Ovary (tissue), 3 donors: ENCODE data around the gene PABPN1.

Source experiments
- CTCF ChIP-seq, 3 donors: fragments of 450-650 bp in 2 of 3; fragments of 200-600 bp in 1 of 3; IDR thresholded peaks; one replicate each; pipeline versions ENCODE4 v1.5.1 to v1.8.0; 2016 to 2022; ENCODE audit warnings: antibody characterized with exemption in 3 of 3, mild to moderate bottlenecking in 1 of 3
- POLR2A ChIP-seq: fragments of 450-650 bp; IDR thresholded peaks from one replicate; pipeline ENCODE4 v1.6.1; 2017; ENCODE audit warnings: antibody characterized with exemption, mild to moderate bottlenecking, moderate library complexity
- donor health status: DM: no; HTN: no; CAD: no.

GRCh38 chr14:23286902-23287479, 34.3 kb upstream of the PABPN1 start:
- TF ChIP-seq CTCF (IDR thresholded peaks at IDR 0.05) (no peak), POLR2A (no peak)
